SK-N-SH treated with all-trans-retinoic acid at 6 μM for 48 hours (cell line): ENCODE data around the gene PALLD.

ENCODE experiments used
- POU6F1 ChIP-seq: fragments of 250-450 bp; sonication (Bioruptor Pico); IDR thresholded peaks from 2 replicates; pipeline ENCODE4 v1.8.0; 2021; ENCODE audit warnings: low read depth, mild to moderate bottlenecking, moderate library complexity, borderline replicate concordance
- ZFP30 ChIP-seq: fragments of 450-650 bp; formaldehyde crosslinking; IDR thresholded peaks from 2 replicates; pipeline ENCODE4 v1.5.0; 2022; ENCODE audit warnings: mild to moderate bottlenecking, moderate library complexity

GRCh38 chr4:168643111-168643795 lies 146.4 kb downstream of the PALLD start:
- TF ChIP-seq ZFP30 (no peak), POU6F1 (no peak)
